ENCODE results near the gene H6PD. TPM values are rescaled to one million over a fixed set of nuclear protein-coding genes. Genes with fewer than 3 reads are reported as not detected.

Gene H6PD
- polyA plus RNA-seq, 1 donor from 2014 or later: 11.3 TPM

GRCh38 chr1:9240914-9241820 is 6.6 kb downstream of the H6PD start:
- H3K27ac Mint-ChIP-seq: no peak overlapping the region
- peaks cover 27 to 31% (median 28%) of the 10 kb centered on the region in 3 donors for H3K4me1 Mint-ChIP-seq

DNA sequence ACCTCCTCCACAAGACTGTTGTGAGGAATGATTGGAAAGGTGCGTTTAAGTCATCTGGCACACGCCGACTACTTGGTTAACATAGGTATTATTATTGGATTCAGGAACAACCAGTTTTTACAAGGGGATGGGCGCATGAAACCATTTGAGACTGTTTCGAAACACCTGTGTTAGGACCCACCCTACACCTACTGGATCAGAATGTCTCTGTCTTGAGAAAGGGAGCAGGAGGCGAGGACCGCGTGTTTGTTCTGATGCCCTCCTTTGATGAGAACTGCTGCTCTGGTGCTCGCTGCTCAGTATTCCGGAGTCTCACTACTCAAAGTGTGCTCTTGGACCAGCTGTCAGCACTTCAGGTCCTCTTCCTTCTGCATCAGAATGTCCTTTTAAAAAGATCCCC is 7.3 kb downstream of the H6PD start:
- Mint-ChIP-seq H3K4me1 (peaks cover 23 to 27% (median 24%) of the 10 kb centered on the region in 3 donors), H3K4me3 (no peak overlapping the region), H3K27ac (no peak overlapping the region), H3K9me3 (no peaks in the 10 kb centered on the region), H3K27me3 (no peaks in the 10 kb centered on the region), H3K36me3 (peaks cover 1% of the 10 kb centered on the region)

More at GRCh38 chr1:9240914-9241820, 6.6 kb downstream of the H6PD start:
- Mint-ChIP-seq H3K27me3 (no peaks in the 10 kb centered on the region), H3K36me3 (peaks cover 1% of the 10 kb centered on the region), H3K9me3 (no peaks in the 10 kb centered on the region), H3K4me3 (no peak overlapping the region)

DNA sequence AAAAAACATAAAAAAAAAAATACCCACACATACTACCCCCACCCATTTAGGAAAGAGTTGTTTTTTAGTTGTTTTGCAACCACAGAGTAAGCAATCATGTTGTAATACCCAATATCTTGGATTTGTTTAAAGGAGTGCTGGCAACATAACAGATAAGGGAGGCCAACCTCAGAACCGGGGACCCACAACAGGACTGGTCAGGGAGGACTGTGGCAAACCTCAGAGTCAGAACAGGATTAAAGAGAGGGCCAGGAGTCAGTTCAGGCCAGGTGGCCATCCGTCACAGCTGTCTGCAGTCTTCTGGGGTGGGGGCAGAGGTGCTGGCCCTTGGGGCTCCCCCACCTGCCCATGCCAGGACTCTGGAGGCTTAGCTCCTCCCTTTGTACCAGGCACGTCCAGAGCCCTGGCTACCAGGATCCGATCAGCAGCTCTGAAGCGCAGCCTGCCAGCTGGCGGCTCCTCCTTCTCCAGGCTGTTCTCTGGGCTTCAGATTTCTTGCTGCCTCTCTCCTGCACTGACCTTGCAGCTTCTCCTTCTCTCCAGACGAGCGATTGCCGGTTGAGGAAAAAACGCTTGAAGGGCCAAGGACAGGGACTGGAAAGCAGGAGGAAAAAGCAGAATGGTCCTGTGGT is 7.9 kb downstream of the H6PD start:
- H3K36me3 Mint-ChIP-seq: peaks cover 1% of the 10 kb centered on the region
- H3K27ac Mint-ChIP-seq: peak overlapping the region in 1 of 3 donors; percentile 64
- no peak overlapping the region for H3K4me3 Mint-ChIP-seq
- no peaks in the 10 kb centered on the region for H3K9me3 Mint-ChIP-seq
- H3K4me1 Mint-ChIP-seq: peaks cover 22 to 25% (median 22%) of the 10 kb centered on the region in 3 donors
- H3K27me3 Mint-ChIP-seq: no peaks in the 10 kb centered on the region

DNA sequence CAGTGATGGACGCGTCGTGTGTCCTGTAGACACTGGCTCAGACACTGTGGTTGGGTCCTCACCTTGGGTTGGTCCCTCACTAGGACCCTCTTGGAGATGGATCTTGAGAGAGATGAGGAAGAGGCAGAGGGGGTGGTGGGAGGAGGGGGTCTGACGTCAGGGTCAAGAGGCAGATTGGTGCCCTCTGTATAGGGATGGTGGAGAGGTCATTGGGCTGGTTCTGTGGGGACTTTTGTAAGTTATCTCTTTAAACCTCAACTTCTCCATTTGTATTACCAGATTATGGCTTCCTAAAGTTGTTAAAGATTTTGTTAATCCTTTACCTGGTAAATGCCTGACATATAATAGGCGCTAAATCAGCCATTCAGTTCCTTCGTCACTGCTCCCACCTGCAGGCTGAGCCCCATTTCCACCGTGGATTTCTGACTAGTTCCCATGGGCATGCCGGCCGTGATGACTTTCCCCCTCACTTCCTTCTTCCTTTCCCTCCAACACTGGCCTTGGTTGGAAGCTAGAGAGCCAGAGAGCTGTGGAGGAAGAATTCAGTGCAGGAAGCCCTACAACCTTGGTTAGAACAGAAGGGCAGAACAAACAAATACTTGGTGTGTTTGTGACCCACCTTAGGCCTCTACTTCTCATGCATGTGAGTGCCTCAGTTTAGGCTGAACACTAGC is 8.6 kb downstream of the H6PD start:
- Mint-ChIP-seq H3K27ac (peak overlapping the region in 1 of 3 donors; percentile 64), H3K36me3 (peaks cover 1% of the 10 kb centered on the region), H3K27me3 (no peaks in the 10 kb centered on the region), H3K4me1 (peaks cover 15 to 22% (median 21%) of the 10 kb centered on the region in 3 donors), H3K4me3 (no peak overlapping the region), H3K9me3 (no peaks in the 10 kb centered on the region)

DNA sequence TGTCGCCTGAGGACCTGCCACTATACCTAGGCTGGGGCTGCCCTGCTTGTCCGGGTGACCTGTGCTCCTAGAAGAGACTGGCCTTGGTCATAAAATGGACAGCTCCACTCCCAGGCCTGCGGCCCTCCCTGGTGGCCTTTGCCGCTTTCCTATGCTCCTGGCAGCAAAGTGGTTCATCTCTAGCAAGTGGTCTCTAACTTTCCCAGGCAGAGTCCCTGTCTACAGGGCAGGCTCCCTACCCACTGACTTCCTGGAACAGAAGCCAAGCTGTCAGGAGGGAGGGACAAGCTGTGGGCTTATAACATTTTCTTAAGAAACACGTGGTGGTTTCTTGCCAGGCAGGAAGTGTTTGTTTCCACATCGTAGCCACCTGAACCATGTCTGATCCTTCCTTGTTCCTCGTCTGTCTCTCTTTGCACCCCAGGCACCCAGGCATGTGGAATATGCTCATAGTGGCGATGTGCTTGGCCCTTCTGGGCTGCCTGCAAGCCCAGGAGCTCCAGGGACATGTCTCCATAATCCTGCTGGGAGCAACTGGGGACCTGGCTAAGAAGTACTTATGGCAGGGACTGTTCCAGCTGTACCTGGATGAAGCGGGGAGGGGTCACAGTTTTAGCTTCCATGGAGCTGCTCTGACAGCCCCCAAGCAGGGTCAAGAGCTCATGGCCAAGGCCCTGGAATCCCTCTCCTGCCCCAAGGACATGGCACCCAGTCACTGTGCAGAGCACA is 10.1 kb downstream of the H6PD start:
- peaks cover 4% of the 10 kb centered on the region for H3K36me3 Mint-ChIP-seq
- peaks cover 1 to 10% (median 10%) of the 10 kb centered on the region in 3 donors for H3K4me1 Mint-ChIP-seq
- H3K27ac Mint-ChIP-seq: no peak overlapping the region
- no peaks in the 10 kb centered on the region for H3K9me3 Mint-ChIP-seq
- no peak overlapping the region for H3K4me3 Mint-ChIP-seq
- H3K27me3 Mint-ChIP-seq: no peaks in the 10 kb centered on the region

- no peaks in the 10 kb centered on the region for H3K27me3 Mint-ChIP-seq
- H3K27ac Mint-ChIP-seq: no peak overlapping the region
- H3K9me3 Mint-ChIP-seq: no peaks in the 10 kb centered on the region
- no peak overlapping the region for H3K4me3 Mint-ChIP-seq
- H3K36me3 Mint-ChIP-seq: peaks cover 4% of the 10 kb centered on the region
- H3K4me1 Mint-ChIP-seq: peaks cover 0 to 6% (median 5%) of the 10 kb centered on the region in 3 donors
Observed at GRCh38 chr1:9245230-9245619, 10.7 kb downstream of the H6PD start.

GRCh38 chr1:9245661-9246060 is 11.1 kb downstream of the H6PD start:
- Mint-ChIP-seq H3K27me3 (no peaks in the 10 kb centered on the region), H3K4me1 (peaks cover 0 to 5% (median 3%) of the 10 kb centered on the region in 3 donors), H3K27ac (no peak overlapping the region), H3K4me3 (no peak overlapping the region), H3K9me3 (no peaks in the 10 kb centered on the region), H3K36me3 (peaks cover 4% of the 10 kb centered on the region)

- Mint-ChIP-seq H3K9me3 (no peaks in the 10 kb centered on the region), H3K4me1 (peaks cover 0 to 5% (median 3%) of the 10 kb centered on the region in 3 donors), H3K4me3 (no peak overlapping the region), H3K27me3 (no peaks in the 10 kb centered on the region), H3K27ac (no peak overlapping the region), H3K36me3 (peaks cover 4% of the 10 kb centered on the region)
Observed at GRCh38 chr1:9246215-9246614, 11.6 kb downstream of the H6PD start.

DNA sequence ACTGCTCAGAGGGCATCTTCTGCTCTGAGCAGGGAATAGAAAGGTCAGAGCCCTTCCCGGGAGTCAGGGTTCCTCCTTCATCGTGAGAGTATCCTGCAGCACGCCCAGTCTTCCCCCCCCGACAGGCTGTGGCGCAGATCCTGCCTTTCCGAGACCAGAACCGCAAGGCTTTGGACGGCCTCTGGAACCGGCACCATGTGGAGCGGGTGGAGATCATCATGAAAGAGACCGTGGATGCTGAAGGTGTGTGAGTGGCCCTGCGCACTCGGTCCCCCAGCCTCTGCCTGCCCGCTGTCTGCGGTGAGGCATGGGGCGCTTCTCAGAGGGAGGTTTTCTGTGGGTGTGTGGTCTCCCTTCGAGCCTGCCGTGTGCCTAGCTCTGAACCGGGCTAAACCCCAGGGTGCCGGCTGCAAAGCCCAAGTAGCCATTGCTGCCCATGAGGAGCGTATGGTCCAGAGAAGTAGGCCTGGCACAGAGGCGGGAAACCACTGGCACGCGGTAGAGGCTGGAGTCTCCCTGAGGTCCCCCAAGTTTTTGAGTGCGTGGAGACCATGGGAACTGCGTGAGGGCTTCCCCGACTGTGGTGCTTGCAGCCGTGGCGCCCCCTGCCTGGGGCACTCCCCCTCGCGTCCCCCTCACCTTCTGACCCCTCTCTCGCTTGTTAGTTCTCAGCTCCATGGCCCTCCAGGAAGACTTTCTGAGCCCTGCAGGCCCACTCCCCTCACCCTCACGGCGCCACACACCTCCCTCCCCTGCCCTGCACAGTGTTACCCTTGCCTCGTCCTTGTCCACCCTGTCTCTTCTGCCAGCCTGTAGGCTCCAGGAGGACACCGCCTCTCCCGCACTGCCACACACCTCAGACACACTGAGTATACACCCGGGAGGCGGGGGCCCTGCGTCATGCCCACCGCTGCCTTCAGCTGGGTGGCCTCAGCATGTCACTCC is 12.5 kb downstream of the H6PD start:
- no peak overlapping the region for H3K27ac Mint-ChIP-seq
- no peak overlapping the region for H3K4me3 Mint-ChIP-seq
- H3K9me3 Mint-ChIP-seq: no peaks in the 10 kb centered on the region
- H3K4me1 Mint-ChIP-seq: peaks cover 0 to 5% (median 3%) of the 10 kb centered on the region in 3 donors
- no peaks in the 10 kb centered on the region for H3K27me3 Mint-ChIP-seq
- H3K36me3 Mint-ChIP-seq: peaks cover 4% of the 10 kb centered on the region

GRCh38 chr1:9247894-9248293 is 13.3 kb downstream of the H6PD start:
- Mint-ChIP-seq H3K4me1 (peaks cover 0 to 5% (median 5%) of the 10 kb centered on the region in 3 donors), H3K27me3 (no peaks in the 10 kb centered on the region), H3K36me3 (peaks cover 4% of the 10 kb centered on the region), H3K4me3 (no peak overlapping the region), H3K9me3 (no peaks in the 10 kb centered on the region), H3K27ac (no peak overlapping the region)

- H3K27ac Mint-ChIP-seq: peak overlapping the region in 1 of 3 donors; percentile 49
- H3K27me3 Mint-ChIP-seq: no peaks in the 10 kb centered on the region
- peaks cover 3% of the 10 kb centered on the region for H3K36me3 Mint-ChIP-seq
- H3K9me3 Mint-ChIP-seq: no peaks in the 10 kb centered on the region
- H3K4me1 Mint-ChIP-seq: peaks cover 0 to 4% (median 2%) of the 10 kb centered on the region in 3 donors
- peak overlapping the region in 1 of 4 donors; percentile 67 for H3K4me3 Mint-ChIP-seq
Observed at GRCh38 chr1:9248341-9249262, 14.0 kb downstream of the H6PD start.

DNA sequence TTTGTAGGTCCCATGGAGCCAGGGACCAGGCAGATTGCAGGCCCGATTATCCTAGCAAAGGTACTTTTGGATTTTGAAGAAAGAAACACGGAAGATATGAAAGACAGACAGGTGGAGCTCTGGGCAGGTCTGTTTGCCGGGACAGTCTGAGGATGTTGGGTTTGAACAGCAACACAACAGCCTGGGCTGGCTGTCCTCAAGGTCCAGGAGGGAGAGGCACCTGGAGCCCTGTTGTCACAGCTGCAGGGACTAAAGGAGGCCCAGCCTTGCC is 14.6 kb downstream of the H6PD start:
- Mint-ChIP-seq H3K27ac (peak overlapping the region in 1 of 3 donors; percentile 49), H3K9me3 (no peaks in the 10 kb centered on the region), H3K27me3 (no peaks in the 10 kb centered on the region), H3K36me3 (peaks cover 3% of the 10 kb centered on the region), H3K4me3 (peak overlapping the region in 1 of 4 donors; percentile 67), H3K4me1 (peaks cover 0 to 4% (median 4%) of the 10 kb centered on the region in 3 donors)
